ENCODE measurements around the gene PKP3.

DNA sequence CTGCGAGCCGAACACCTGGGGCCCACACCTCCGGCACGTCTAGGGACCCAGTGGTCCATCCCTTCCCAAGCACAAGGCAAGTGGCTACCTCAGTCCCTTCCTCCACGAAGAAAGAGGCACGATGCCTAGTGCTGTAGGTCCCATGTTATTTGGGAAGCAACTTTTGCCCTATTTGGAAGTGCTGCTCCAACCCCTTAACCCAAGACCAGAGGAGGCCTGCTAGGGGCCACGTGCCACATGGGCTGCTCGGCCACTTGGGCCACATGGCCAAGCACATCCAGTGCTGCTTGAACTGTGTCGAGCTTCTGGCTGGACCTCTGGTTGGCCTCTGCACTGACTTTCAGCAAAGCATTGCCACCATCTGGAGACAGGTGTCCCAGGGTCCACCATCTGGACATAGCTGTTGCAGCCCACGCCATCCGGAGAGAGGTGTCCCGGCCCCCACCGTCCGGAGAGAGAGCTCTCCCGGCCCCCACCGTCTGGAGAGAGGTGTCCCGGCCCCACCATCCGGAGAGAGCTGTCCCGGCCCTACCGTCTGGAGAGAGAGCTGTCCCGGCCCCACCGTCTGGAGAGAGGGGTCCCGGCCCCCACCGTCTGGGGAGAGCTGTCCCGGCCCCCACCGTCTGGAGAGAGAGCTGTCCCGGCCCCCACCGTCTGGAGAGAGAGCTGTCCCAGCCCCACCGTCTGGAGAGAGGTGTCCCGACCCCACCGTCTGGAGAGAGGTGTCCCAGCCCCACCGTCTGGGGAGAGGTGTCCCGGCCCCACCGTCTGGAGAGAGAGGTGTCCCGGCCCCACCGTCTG, 31.2 kb upstream of the PKP3 start:
- TF ChIP-seq, protein P1, sequence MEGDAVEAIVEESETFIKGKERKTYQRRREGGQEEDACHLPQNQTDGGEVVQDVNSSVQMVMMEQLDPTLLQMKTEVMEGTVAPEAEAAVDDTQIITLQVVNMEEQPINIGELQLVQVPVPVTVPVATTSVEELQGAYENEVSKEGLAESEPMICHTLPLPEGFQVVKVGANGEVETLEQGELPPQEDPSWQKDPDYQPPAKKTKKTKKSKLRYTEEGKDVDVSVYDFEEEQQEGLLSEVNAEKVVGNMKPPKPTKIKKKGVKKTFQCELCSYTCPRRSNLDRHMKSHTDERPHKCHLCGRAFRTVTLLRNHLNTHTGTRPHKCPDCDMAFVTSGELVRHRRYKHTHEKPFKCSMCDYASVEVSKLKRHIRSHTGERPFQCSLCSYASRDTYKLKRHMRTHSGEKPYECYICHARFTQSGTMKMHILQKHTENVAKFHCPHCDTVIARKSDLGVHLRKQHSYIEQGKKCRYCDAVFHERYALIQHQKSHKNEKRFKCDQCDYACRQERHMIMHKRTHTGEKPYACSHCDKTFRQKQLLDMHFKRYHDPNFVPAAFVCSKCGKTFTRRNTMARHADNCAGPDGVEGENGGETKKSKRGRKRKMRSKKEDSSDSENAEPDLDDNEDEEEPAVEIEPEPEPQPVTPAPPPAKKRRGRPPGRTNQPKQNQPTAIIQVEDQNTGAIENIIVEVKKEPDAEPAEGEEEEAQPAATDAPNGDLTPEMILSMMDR (IDR thresholded peaks at IDR 0.05; ENCODE audit: insufficient read depth, low read length, poor library complexity, severe bottlenecking): no peak
- no peak for TF ChIP-seq EZH2phosphoT487 (conservative IDR thresholded peaks at IDR 0.05; ENCODE audit: low read length)

All from SU-DHL-6 (cell line).